ENCODE data around the gene KCNK4.

DNA sequence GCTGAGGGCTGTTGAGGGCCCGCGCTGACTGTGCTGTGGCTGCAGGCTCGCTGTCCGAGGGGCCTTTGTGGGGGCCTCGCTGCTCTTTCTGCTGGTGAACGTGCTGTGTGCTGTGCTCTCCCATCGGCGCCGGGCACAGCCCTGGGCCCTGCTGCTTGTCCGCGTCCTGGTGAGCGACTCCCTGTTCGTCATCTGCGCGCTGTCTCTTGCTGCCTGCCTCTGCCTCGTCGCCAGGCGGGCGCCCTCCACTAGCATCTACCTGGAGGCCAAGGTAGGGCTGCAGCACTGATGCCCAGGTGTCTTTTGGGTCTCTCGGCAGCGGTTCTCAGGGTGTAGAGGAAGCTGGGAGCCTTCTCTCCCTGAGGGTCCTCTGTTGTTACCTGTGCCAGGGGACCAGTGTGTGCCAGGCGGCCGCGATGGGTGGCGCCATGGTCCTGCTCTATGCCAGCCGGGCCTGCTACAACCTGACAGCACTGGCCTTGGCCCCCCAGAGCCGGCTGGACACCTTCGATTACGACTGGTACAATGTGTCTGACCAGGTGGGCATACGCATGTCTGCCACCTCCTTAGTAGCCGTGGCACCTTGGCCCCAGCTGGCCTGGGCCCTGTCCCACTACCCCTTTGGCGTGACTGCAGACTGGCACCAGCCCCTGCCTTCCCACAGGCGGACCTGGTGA is 3.3 kb upstream of the KCNK4 start:
- TF ChIP-seq, protein P1, sequence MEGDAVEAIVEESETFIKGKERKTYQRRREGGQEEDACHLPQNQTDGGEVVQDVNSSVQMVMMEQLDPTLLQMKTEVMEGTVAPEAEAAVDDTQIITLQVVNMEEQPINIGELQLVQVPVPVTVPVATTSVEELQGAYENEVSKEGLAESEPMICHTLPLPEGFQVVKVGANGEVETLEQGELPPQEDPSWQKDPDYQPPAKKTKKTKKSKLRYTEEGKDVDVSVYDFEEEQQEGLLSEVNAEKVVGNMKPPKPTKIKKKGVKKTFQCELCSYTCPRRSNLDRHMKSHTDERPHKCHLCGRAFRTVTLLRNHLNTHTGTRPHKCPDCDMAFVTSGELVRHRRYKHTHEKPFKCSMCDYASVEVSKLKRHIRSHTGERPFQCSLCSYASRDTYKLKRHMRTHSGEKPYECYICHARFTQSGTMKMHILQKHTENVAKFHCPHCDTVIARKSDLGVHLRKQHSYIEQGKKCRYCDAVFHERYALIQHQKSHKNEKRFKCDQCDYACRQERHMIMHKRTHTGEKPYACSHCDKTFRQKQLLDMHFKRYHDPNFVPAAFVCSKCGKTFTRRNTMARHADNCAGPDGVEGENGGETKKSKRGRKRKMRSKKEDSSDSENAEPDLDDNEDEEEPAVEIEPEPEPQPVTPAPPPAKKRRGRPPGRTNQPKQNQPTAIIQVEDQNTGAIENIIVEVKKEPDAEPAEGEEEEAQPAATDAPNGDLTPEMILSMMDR (IDR thresholded peaks at IDR 0.05; ENCODE audit: poor library complexity, severe bottlenecking), result no peak
- no peak for TF ChIP-seq MXI1 (conservative IDR thresholded peaks at IDR 0.05; ENCODE audit: poor library complexity, severe bottlenecking)
- no peak for TF ChIP-seq EP300 (conservative IDR thresholded peaks at IDR 0.05; ENCODE audit: poor library complexity, severe bottlenecking)
- TF ChIP-seq EZH2 (IDR thresholded peaks at IDR 0.05; ENCODE audit: borderline replicate concordance, insufficient read depth, low read length, poor library complexity, severe bottlenecking), result no peak
- TF ChIP-seq, protein P2, sequence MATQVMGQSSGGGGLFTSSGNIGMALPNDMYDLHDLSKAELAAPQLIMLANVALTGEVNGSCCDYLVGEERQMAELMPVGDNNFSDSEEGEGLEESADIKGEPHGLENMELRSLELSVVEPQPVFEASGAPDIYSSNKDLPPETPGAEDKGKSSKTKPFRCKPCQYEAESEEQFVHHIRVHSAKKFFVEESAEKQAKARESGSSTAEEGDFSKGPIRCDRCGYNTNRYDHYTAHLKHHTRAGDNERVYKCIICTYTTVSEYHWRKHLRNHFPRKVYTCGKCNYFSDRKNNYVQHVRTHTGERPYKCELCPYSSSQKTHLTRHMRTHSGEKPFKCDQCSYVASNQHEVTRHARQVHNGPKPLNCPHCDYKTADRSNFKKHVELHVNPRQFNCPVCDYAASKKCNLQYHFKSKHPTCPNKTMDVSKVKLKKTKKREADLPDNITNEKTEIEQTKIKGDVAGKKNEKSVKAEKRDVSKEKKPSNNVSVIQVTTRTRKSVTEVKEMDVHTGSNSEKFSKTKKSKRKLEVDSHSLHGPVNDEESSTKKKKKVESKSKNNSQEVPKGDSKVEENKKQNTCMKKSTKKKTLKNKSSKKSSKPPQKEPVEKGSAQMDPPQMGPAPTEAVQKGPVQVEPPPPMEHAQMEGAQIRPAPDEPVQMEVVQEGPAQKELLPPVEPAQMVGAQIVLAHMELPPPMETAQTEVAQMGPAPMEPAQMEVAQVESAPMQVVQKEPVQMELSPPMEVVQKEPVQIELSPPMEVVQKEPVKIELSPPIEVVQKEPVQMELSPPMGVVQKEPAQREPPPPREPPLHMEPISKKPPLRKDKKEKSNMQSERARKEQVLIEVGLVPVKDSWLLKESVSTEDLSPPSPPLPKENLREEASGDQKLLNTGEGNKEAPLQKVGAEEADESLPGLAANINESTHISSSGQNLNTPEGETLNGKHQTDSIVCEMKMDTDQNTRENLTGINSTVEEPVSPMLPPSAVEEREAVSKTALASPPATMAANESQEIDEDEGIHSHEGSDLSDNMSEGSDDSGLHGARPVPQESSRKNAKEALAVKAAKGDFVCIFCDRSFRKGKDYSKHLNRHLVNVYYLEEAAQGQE (IDR thresholded peaks at IDR 0.05; ENCODE audit: borderline replicate concordance), result no peak
- no peak for TF ChIP-seq TAF1 (IDR thresholded peaks at IDR 0.05; ENCODE audit: low read depth)

Data from neural cell (in vitro differentiated cells).